HCT116 (cell line): ENCODE measurements around the gene GLI3. TPM values are rescaled to one million over a fixed set of nuclear protein-coding genes. Genes with fewer than 3 reads are reported as not detected.

ENCODE experiments used
- ATAC-seq: fragments of 200-7000 bp; cut with Tn5 transposase; 2 replicates; pipeline ENCODE4 v1.9.1; 2020; ENCODE audit warnings: mild to moderate bottlenecking, moderate library complexity
- BruUV-seq: library from RNA; stranded (reverse); fragments of 400-500 nt; replicated peaks from 2 replicates; lab custom pipeline; 2021; lab: Mats Ljungman, UMichigan
- CTCF ChIA-PET: fragments of 300-600 bp; sonication (Branson Sonifier 250); formaldehyde crosslinking; loops from one replicate; lab custom pipeline; 2021; ENCODE audit warnings: antibody characterized with exemption; lab: Charles Lee
- POLR2A ChIA-PET: fragments of 300-600, 350-600 bp; sonication (Branson Sonifier 250); formaldehyde crosslinking; loops from one replicate; lab custom pipeline; 2021; ENCODE audit warnings: antibody characterized with exemption; lab: Charles Lee
- RAD21 ChIA-PET, 2 experiments: fragments of 300-600 bp; sonication (Branson Sonifier 250); formaldehyde crosslinking; loops; one replicate each; lab custom pipeline; 2023; ENCODE audit warnings: low total read pairs in 2 of 2; ENCODE audit not compliant: uncharacterized antibody in 2 of 2, unreplicated experiment in 2 of 2, low non-redundant PET in 1 of 2; lab: Charles Lee
- DNase-seq: peaks from one replicate; pipeline ENCODE4 v3.0.0-alpha.2; 2010; ENCODE audit warnings: low read depth, low spot score
- H2AFZ ChIP-seq: fragments of 200-600 bp; shearing (Covaris generic), sonication (generic); 2 replicates; pipeline ENCODE4 v1.6.1; 2017; ENCODE audit warnings: low read depth, mixed run types, mixed read lengths, antibody characterized with exemption, low read length; ENCODE audit not compliant: poor library complexity, severe bottlenecking
- H3K27ac ChIP-seq: 2 replicates; pipeline ENCODE4 v1.5.1; 2012; ENCODE audit warnings: low read depth, low read length
- H3K27me3 ChIP-seq: fragments of 200-600 bp; sonication (generic); 2 replicates; pipeline ENCODE4 v1.6.1; 2016; ENCODE audit warnings: mixed run types, low read length, mixed read lengths; ENCODE audit not compliant: insufficient read depth
- H3K36me3 ChIP-seq, 2 experiments: fragments of 200-500 bp in 1 of 2; fragments of 200-600 bp in 1 of 2; sonication (Bioruptor generic) in 1 of 2; sonication (generic) in 1 of 2; 2 replicates each; pipeline versions ENCODE4 v1.5.1 to v1.6.1; 2014 to 2016; ENCODE audit warnings: low read length in 2 of 2, inconsistent platforms in 1 of 2, mixed read lengths in 1 of 2, mixed run types in 1 of 2; ENCODE audit not compliant: insufficient read depth in 2 of 2, control insufficient read depth in 1 of 2
- H3K4me1 ChIP-seq, 2 experiments: fragments of 200-600 bp in 1 of 2; sonication (generic) in 1 of 2; 2 replicates each; pipeline versions ENCODE4 v1.5.1 to v1.6.1; 2012 to 2017; ENCODE audit warnings: low read length in 2 of 2, inconsistent platforms in 1 of 2, mild to moderate bottlenecking in 1 of 2, mixed read lengths in 1 of 2, mixed run types in 1 of 2, moderate library complexity in 1 of 2; ENCODE audit not compliant: insufficient read depth in 2 of 2, control insufficient read depth in 1 of 2
- H3K4me2 ChIP-seq: fragments of 200-600 bp; sonication (generic); 2 replicates; pipeline ENCODE4 v1.6.1; 2017; ENCODE audit warnings: mixed run types, low read length, mixed read lengths
- H3K4me3 ChIP-seq, 2 experiments: fragments of 200-600 bp in 1 of 2; sonication (generic) in 1 of 2; replicated peaks in 1 of 2; 2 replicates each; pipeline ENCODE4 v1.5.1; 2011 to 2016; ENCODE audit warnings: low read length in 2 of 2, control low read depth in 1 of 2, low read depth in 1 of 2, mild to moderate bottlenecking in 1 of 2, mixed read lengths in 1 of 2, mixed run types in 1 of 2
- H3K79me2 ChIP-seq: fragments of 200-600 bp; sonication (generic); 2 replicates; pipeline ENCODE4 v1.6.1; 2017; ENCODE audit warnings: mild to moderate bottlenecking, mixed run types, low read length, moderate library complexity, mixed read lengths; ENCODE audit not compliant: insufficient read depth
- H3K9ac ChIP-seq: fragments of 200-600 bp; sonication (generic); 2 replicates; pipeline ENCODE4 v1.6.1; 2016; ENCODE audit warnings: low read length, mixed read lengths
- H3K9me2 ChIP-seq: fragments of 200-600 bp; sonication (generic), shearing (Covaris generic); 2 replicates; pipeline ENCODE4 v1.6.1; 2017; ENCODE audit warnings: mixed run types, mild to moderate bottlenecking, moderate library complexity; ENCODE audit not compliant: insufficient read depth
- H3K9me3 ChIP-seq, 2 experiments: fragments of 200-500 bp in 1 of 2; fragments of 200-600 bp in 1 of 2; sonication (Bioruptor generic) in 1 of 2; sonication (generic) in 1 of 2; 2 replicates each; pipeline ENCODE4 v1.6.1; 2014 to 2017; ENCODE audit warnings: low read length in 2 of 2, mixed read lengths in 2 of 2, inconsistent platforms in 1 of 2, low read depth in 1 of 2, mild to moderate bottlenecking in 1 of 2, mixed run types in 1 of 2, moderate library complexity in 1 of 2; ENCODE audit not compliant: control insufficient read depth in 1 of 2, insufficient read depth in 1 of 2
- H4K20me1 ChIP-seq: fragments of 200-600 bp; sonication (generic), shearing (Covaris generic); 2 replicates; pipeline ENCODE4 v1.6.1; 2017; ENCODE audit warnings: mixed run types, mild to moderate bottlenecking, moderate library complexity; ENCODE audit not compliant: insufficient read depth
- ATF3 ChIP-seq: IDR thresholded peaks from 2 replicates; pipeline ENCODE4 v1.6.1; 2012
- CTCF ChIP-seq, 3 experiments: fragments of 200-600 bp in 1 of 3; sonication (generic) in 1 of 3; IDR thresholded peaks in 2 of 3; conservative IDR thresholded peaks in 1 of 3; 2 replicates each; pipeline ENCODE4 v1.5.1; 2012 to 2017; ENCODE audit warnings: low read depth in 2 of 3, low read length in 2 of 3, antibody characterized with exemption in 1 of 3, borderline replicate concordance in 1 of 3, control low read depth in 1 of 3, mild to moderate bottlenecking in 1 of 3, mixed read lengths in 1 of 3, mixed run types in 1 of 3, moderate library complexity in 1 of 3; ENCODE audit not compliant: insufficient read depth in 1 of 3
- POLR2AphosphoS5 ChIP-seq: IDR thresholded peaks from 2 replicates; pipeline ENCODE4 v1.6.1; 2011; ENCODE audit warnings: mild to moderate bottlenecking, low read depth, low read length, moderate library complexity
- REST ChIP-seq: IDR thresholded peaks from 2 replicates; pipeline ENCODE4 v1.6.1; 2012; ENCODE audit warnings: low read depth
- SIN3A ChIP-seq: IDR thresholded peaks from 2 replicates; pipeline ENCODE4 v1.6.1; 2012; ENCODE audit warnings: low read depth
- SP1 ChIP-seq: IDR thresholded peaks from 2 replicates; pipeline ENCODE4 v1.6.1; 2012; ENCODE audit warnings: low read depth
- SRF ChIP-seq: IDR thresholded peaks from 2 replicates; pipeline ENCODE4 v1.6.1; 2012; ENCODE audit warnings: low read depth
- TCF7L2 ChIP-seq: IDR thresholded peaks from 2 replicates; pipeline ENCODE4 v1.7.0; 2011; ENCODE audit warnings: borderline replicate concordance, inconsistent platforms; ENCODE audit not compliant: insufficient read depth, insufficient read length; ENCODE audit errors: extremely low read depth
- YY1 ChIP-seq: IDR thresholded peaks from 2 replicates; pipeline ENCODE4 v1.6.1; 2011; ENCODE audit warnings: low read length, low read depth, moderate library complexity, mild to moderate bottlenecking; ENCODE audit not compliant: insufficient replicate concordance; ENCODE audit errors: extremely low read depth
- ZBTB33 ChIP-seq: IDR thresholded peaks from 2 replicates; pipeline ENCODE4 v1.6.1; 2011; ENCODE audit warnings: mild to moderate bottlenecking, low read length, moderate library complexity; ENCODE audit not compliant: insufficient replicate concordance; ENCODE audit errors: extremely low read depth
- ZNF274 ChIP-seq: fragments of 200-500 bp; sonication (Bioruptor generic); IDR thresholded peaks from 2 replicates; pipeline ENCODE4 v1.6.1; 2014; ENCODE audit warnings: mild to moderate bottlenecking, low read depth, low read length, inconsistent platforms
- intact Hi-C: fragments of 100-400 bp; cut with micrococcal nuclease; formaldehyde crosslinking; loops from 2 replicates; pipeline ENCODE4 v1.10.0; 2022
- total RNA-seq: library from RNA; stranded (reverse); gene quantifications from one replicate; pipeline ENCODE4 v1.2.1, GENCODE V29; 2021; ENCODE audit not compliant: unreplicated experiment

Gene GLI3
- total RNA-seq, 1 experiment from 2014 or later, result 0.07 TPM

GRCh38 chr7:42248579-42248978 is 11.6 kb upstream of the GLI3 start:
- Histone ChIP-seq H3K27me3 (no peaks in the 10 kb centered on the region), H3K4me3 (no peak overlapping the region), H3K9ac (no peak overlapping the region), H2AFZ (no peak overlapping the region)
- RAD21 ChIA-PET, result no interaction called here
- DNase-seq, result no peak
- no peak for TF ChIP-seq ATF3
- TF ChIP-seq REST, result no peak
- TF ChIP-seq ZNF274, result no peak
- TF ChIP-seq TCF7L2, result no peak
- no peak for TF ChIP-seq SP1
- TF ChIP-seq, all 23 proteins: peak for 0
- H3K79me2 ChIP-seq, result no peaks in the 10 kb centered on the region
- no peaks in the 10 kb centered on the region for H4K20me1 ChIP-seq
- H3K4me2 ChIP-seq, result no peak overlapping the region
- CTCF ChIA-PET, result no interaction called here
- BruUV-seq, result no TSS peak
- H3K9me3 ChIP-seq, result no peaks in the 10 kb centered on the region; a peak in 1 of 4 replicates
- H3K36me3 ChIP-seq, result no peaks in the 10 kb centered on the region
- POLR2A ChIA-PET, result no interaction called here
- no peak overlapping the region for H3K27ac ChIP-seq
- intact Hi-C loops, result no loop called here
- H3K4me1 ChIP-seq, result no peaks in the 10 kb centered on the region
- no peak for ATAC-seq
- no peaks in the 10 kb centered on the region for H3K9me2 ChIP-seq

- Histone ChIP-seq H2AFZ (no peak overlapping the region), H3K27ac (no peak overlapping the region), H3K27me3 (no peaks in the 10 kb centered on the region), H3K9ac (no peak overlapping the region), H3K79me2 (no peaks in the 10 kb centered on the region), H3K4me1 (no peaks in the 10 kb centered on the region), H3K4me2 (no peak overlapping the region), H3K9me2 (no peaks in the 10 kb centered on the region), H3K9me3 (no peaks in the 10 kb centered on the region; a peak in 1 of 4 replicates), H3K4me3 (no peak overlapping the region), H3K36me3 (no peaks in the 10 kb centered on the region), H4K20me1 (no peaks in the 10 kb centered on the region)
- CTCF ChIA-PET, result no interaction called here
- POLR2A ChIA-PET, result no interaction called here
- intact Hi-C loops, result no loop called here
- DNase-seq (no peak), ATAC-seq (no peak)
- BruUV-seq, result no TSS peak
- RAD21 ChIA-PET, result no interaction called here
- no peak for TF ChIP-seq ATF3
- no peak for TF ChIP-seq ZBTB33
- TF ChIP-seq SRF, result no peak
- TF ChIP-seq SIN3A, result no peak
- TF ChIP-seq YY1, result no peak
- no peak for TF ChIP-seq POLR2AphosphoS5
- TF ChIP-seq CTCF (IDR thresholded peaks at IDR 0.05 in 2 of 3, conservative IDR thresholded peaks at IDR 0.05 in 1 of 3; ENCODE audit: borderline replicate concordance in 1 of 3, insufficient read depth in 1 of 3, low read depth in 2 of 3, low read length in 2 of 3), result no peak
Measured at GRCh38 chr7:42247301-42247700, 10.3 kb upstream of the GLI3 start.
